MCF 10A (cell line): ENCODE measurements around the gene DUSP16. TPM values are rescaled to one million over a fixed set of nuclear protein-coding genes. Genes with fewer than 3 reads are reported as not detected.

Experiments used
- BruUV-seq: library from RNA; stranded (reverse); fragments of 400-500 nt; replicated peaks from 2 replicates; lab custom pipeline; 2021; lab: Mats Ljungman, UMichigan
- CTCF ChIA-PET: fragments of 300-600 bp; sonication (Branson Sonifier 250); formaldehyde crosslinking; extraction: SDS; loops from one replicate; lab custom pipeline; 2021; ENCODE audit warnings: antibody characterized with exemption, inconsistent platforms; lab: Yijun Ruan, JAX
- POLR2A ChIA-PET: fragments of 300-600, 350-650 bp; sonication (Branson Sonifier 250); formaldehyde crosslinking; extraction: SDS; loops from one replicate; lab custom pipeline; 2020; ENCODE audit warnings: antibody characterized with exemption, inconsistent platforms; lab: Yijun Ruan, JAX
- DNase-seq: peaks from one replicate; pipeline ENCODE4 v3.0.0-alpha.2; 2018; ENCODE audit not compliant: unreplicated experiment
- H3K27ac Mint-ChIP-seq: one replicate; pipeline ENCODE4 v1.8.0; 2022; ENCODE audit warnings: mild to moderate bottlenecking, low read depth, mixed read lengths; ENCODE audit not compliant: unreplicated experiment
- H3K27me3 Mint-ChIP-seq: one replicate; pipeline ENCODE4 v1.8.0; 2022; ENCODE audit warnings: mixed read lengths; ENCODE audit not compliant: insufficient read depth, unreplicated experiment
- H3K36me3 Mint-ChIP-seq: one replicate; pipeline ENCODE4 v1.8.0; 2022; ENCODE audit warnings: mild to moderate bottlenecking, moderate library complexity, mixed read lengths; ENCODE audit not compliant: insufficient read depth, unreplicated experiment
- H3K4me1 Mint-ChIP-seq: one replicate; pipeline ENCODE4 v1.8.0; 2022; ENCODE audit warnings: mixed read lengths; ENCODE audit not compliant: insufficient read depth, unreplicated experiment
- H3K4me3 Mint-ChIP-seq: one replicate; pipeline ENCODE4 v1.8.0; 2022; ENCODE audit warnings: mild to moderate bottlenecking, moderate library complexity, mixed read lengths; ENCODE audit not compliant: unreplicated experiment
- H3K9me3 Mint-ChIP-seq: one replicate; pipeline ENCODE4 v1.8.0; 2022; ENCODE audit warnings: mixed read lengths; ENCODE audit not compliant: unreplicated experiment
- CTCF ChIP-seq: fragments of 200-600 bp; IDR thresholded peaks from one replicate; pipeline ENCODE4 v1.8.0; 2022; ENCODE audit warnings: antibody characterized with exemption, mild to moderate bottlenecking; ENCODE audit not compliant: unreplicated experiment
- intact Hi-C: fragments of 100-400 bp; cut with micrococcal nuclease; formaldehyde crosslinking; loops from 2 replicates; pipeline ENCODE4 v1.14.1; 2022
- total RNA-seq: library from RNA; stranded (reverse); gene quantifications from 2 replicates; pipeline ENCODE4 v1.2.3, GENCODE V29; 2022

The DUSP16 gene
- total RNA-seq, 1 experiment from 2014 or later, result 20.7 TPM

DNA sequence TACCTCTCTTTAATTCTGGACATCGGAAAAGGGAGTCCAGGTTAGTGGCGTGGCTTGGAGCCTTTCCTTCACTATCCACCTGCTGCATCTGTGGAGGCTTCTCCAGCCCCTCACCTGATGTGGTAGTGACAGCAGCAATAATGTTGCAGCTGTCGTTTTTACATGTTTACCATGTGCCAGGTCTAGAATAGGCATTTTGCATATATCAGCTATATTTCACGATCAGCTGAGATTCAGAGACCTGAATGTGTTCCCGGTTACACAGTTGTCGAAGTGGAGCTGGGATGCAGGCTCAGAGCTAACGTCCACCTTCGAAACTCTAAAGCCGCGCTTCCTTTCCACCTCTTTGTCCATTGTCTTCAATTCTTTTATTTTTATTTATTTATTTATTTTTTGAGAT lies 114.8 kb downstream of the DUSP16 start:
- CTCF ChIA-PET, result interaction anchor here (0.6 to 2.0 kb wide), 5 partner anchors 14 to 114 kb away, joined by 3 to 5 read pairs (median 4); no protein-coding TSS in a partner anchor
- BruUV-seq, result no TSS peak
- no peak for DNase-seq
- Mint-ChIP-seq H3K27ac (no peak overlapping the region), H3K9me3 (no peaks in the 10 kb centered on the region), H3K4me1 (peaks cover 26% of the 10 kb centered on the region), H3K36me3 (peaks cover 6% of the 10 kb centered on the region), H3K4me3 (no peak overlapping the region), H3K27me3 (no peaks in the 10 kb centered on the region)
- POLR2A ChIA-PET, result interaction anchor here (0.7 kb wide), 1 partner anchor 108 kb away, joined by 3 read pairs; no protein-coding TSS in a partner anchor
- intact Hi-C loops, result no loop called here
- no peak for TF ChIP-seq CTCF

GRCh38 chr12:12447236-12447635 lies 115.4 kb downstream of the DUSP16 start:
- ChIA-PET CTCF (interaction anchor here (0.9 to 2.0 kb wide), 4 partner anchors 13 to 70 kb away, joined by 4 to 5 read pairs (median 4); no protein-coding TSS in a partner anchor), POLR2A (interaction anchor here (0.7 kb wide), 1 partner anchor 83 kb away, joined by 3 read pairs; no protein-coding TSS in a partner anchor)
- no peak for TF ChIP-seq CTCF
- Mint-ChIP-seq H3K4me3 (no peak overlapping the region), H3K4me1 (peaks cover 26% of the 10 kb centered on the region), H3K27ac (peak overlapping the region; percentile 83), H3K27me3 (no peaks in the 10 kb centered on the region), H3K9me3 (no peaks in the 10 kb centered on the region), H3K36me3 (peaks cover 6% of the 10 kb centered on the region)
- no peak for DNase-seq
- no TSS peak for BruUV-seq
- intact Hi-C loops, result no loop called here

DNA sequence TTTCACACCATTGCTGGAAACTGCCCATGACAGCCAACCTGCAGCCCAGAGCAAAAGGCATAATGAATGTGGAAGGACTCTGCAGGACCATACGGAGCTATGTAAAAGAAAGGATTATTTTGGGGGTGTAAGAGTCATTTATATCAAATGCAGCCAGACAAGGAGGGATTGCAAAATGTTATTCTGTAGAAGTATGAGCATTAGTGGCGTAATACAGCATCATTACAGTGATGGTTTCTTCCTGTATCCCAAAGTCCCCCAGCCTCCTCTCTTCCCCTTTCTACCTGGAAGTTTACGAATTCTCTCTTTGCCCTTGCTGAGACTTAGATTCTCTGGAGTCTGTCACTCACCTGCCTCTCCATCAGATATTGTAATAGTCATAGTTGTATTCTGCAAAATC lies 115.9 kb downstream of the DUSP16 start:
- no peak for TF ChIP-seq CTCF
- ChIA-PET CTCF (no interaction called here), POLR2A (interaction anchor here (0.6 to 1.5 kb wide), 5 partner anchors 9 to 116 kb away, joined by 3 to 5 read pairs (median 3); partner anchors contain the start of gene DUSP16)
- Mint-ChIP-seq H3K27ac (peak overlapping the region; percentile 83), H3K36me3 (peaks cover 6% of the 10 kb centered on the region), H3K4me1 (peaks cover 26% of the 10 kb centered on the region), H3K9me3 (no peaks in the 10 kb centered on the region), H3K4me3 (no peak overlapping the region), H3K27me3 (no peaks in the 10 kb centered on the region)
- DNase-seq, result no peak
- intact Hi-C loops, result no loop called here
- BruUV-seq, result no TSS peak

GRCh38 chr12:12445882-12446181 lies 116.8 kb downstream of the DUSP16 start:
- Mint-ChIP-seq H3K36me3 (peaks cover 6% of the 10 kb centered on the region), H3K27ac (peak overlapping the region; percentile 94), H3K9me3 (no peaks in the 10 kb centered on the region), H3K4me3 (no peak overlapping the region), H3K27me3 (no peaks in the 10 kb centered on the region), H3K4me1 (peaks cover 26% of the 10 kb centered on the region)
- no TSS peak for BruUV-seq
- POLR2A ChIA-PET, result interaction anchor here (0.5 to 2.2 kb wide), 13 partner anchors 8 to 719 kb away, joined by 3 to 6 read pairs (median 4); partner anchors contain the start of genes BORCS5 and DUSP16
- CTCF ChIA-PET, result no interaction called here
- TF ChIP-seq CTCF, result no peak
- peak; percentile 70 for DNase-seq
- intact Hi-C loops, result no loop called here
